Progenitor cell of endocrine pancreas (in vitro differentiated cells): Measurements from ENCODE around the gene HS6ST1. TPM values are rescaled to one million over a fixed set of nuclear protein-coding genes. Genes with fewer than 3 reads are reported as not detected.
A peak's percentile ranks its signal among the peaks of the same experiment; 100 is the strongest.

Source experiments
- DNase-seq: peaks from one replicate; pipeline ENCODE4 v3.0.0; 2021; ENCODE audit warnings: low spot score; ENCODE audit not compliant: unreplicated experiment
- H3K27ac Mint-ChIP-seq: 2 replicates; pipeline ENCODE4 v1.8.0; 2021; ENCODE audit warnings: mild to moderate bottlenecking, moderate library complexity, mixed read lengths
- H3K27me3 Mint-ChIP-seq: 2 replicates; pipeline ENCODE4 v1.8.0; 2021; ENCODE audit warnings: mixed read lengths
- H3K36me3 Mint-ChIP-seq: 2 replicates; pipeline ENCODE4 v1.8.0; 2022; ENCODE audit warnings: mixed read lengths; ENCODE audit not compliant: insufficient read depth
- H3K4me1 Mint-ChIP-seq: 2 replicates; pipeline ENCODE4 v1.8.0; 2021; ENCODE audit warnings: low read depth, mixed read lengths
- H3K4me3 Mint-ChIP-seq: 2 replicates; pipeline ENCODE4 v1.8.0; 2021; ENCODE audit warnings: low read depth, mild to moderate bottlenecking, moderate library complexity, mixed read lengths
- H3K9me3 Mint-ChIP-seq: 2 replicates; pipeline ENCODE4 v1.8.0; 2021; ENCODE audit warnings: low read depth, mixed read lengths
- CTCF ChIP-seq: fragments of 200-600 bp; sonication (generic); IDR thresholded peaks from one replicate; pipeline ENCODE4 v1.5.0; 2021; ENCODE audit warnings: antibody characterized with exemption, mild to moderate bottlenecking; ENCODE audit not compliant: unreplicated experiment
- total RNA-seq: library from RNA; stranded (reverse); gene quantifications from 2 replicates; pipeline ENCODE4 v1.2.1, GENCODE V29; 2021

HS6ST1 gene
- total RNA-seq, 1 donor from 2014 or later = 81.2 TPM

- DNase-seq = no peak
- peaks cover 38% of the 10 kb centered on the region for H3K4me1 Mint-ChIP-seq
These were observed 5.4 kb downstream of the HS6ST1 start for GRCh38 chr2:128313091-128313836.

DNA sequence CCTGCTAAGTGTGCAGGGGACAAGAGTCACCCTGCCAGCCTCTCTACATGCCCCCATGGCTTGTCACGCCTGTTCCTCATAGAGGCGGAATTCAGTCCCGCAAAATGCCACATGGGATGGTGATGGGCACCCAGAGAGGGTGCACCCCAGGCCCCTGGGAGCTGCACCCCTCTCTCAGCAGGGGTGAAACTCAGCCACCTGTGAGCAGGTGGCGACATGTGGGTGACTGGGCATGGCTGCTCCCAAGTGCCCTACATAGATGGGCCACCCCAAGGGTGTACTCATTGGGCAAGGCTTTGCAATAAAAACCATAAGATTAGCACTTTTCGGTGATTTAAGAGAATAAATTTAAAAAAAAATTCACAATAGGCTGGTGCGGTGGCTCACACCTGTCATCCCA lies 6.3 kb downstream of the HS6ST1 start:
- peaks cover 39% of the 10 kb centered on the region for H3K4me1 Mint-ChIP-seq

More at GRCh38 chr2:128313091-128313836, 5.4 kb downstream of the HS6ST1 start:
- H3K27me3 Mint-ChIP-seq = no peaks in the 10 kb centered on the region
- no peak overlapping the region for H3K27ac Mint-ChIP-seq
- no peaks in the 10 kb centered on the region for H3K9me3 Mint-ChIP-seq
- peak overlapping the region; percentile 31 for H3K4me3 Mint-ChIP-seq
- TF ChIP-seq CTCF = peak; percentile 56
- H3K36me3 Mint-ChIP-seq = peaks cover 2% of the 10 kb centered on the region

GRCh38 chr2:128311755-128312341 lies 6.8 kb downstream of the HS6ST1 start:
- Mint-ChIP-seq H3K9me3 (no peaks in the 10 kb centered on the region), H3K4me1 (peaks cover 38% of the 10 kb centered on the region), H3K27ac (no peak overlapping the region), H3K36me3 (peaks cover 2% of the 10 kb centered on the region), H3K4me3 (no peak overlapping the region), H3K27me3 (no peaks in the 10 kb centered on the region)
- no peak for DNase-seq
- TF ChIP-seq CTCF = no peak

More for the DNA sequence above, 6.3 kb downstream of the HS6ST1 start:
- Mint-ChIP-seq H3K4me3 (no peak overlapping the region), H3K36me3 (peaks cover 2% of the 10 kb centered on the region), H3K27ac (no peak overlapping the region), H3K27me3 (no peaks in the 10 kb centered on the region), H3K9me3 (no peaks in the 10 kb centered on the region)
- TF ChIP-seq CTCF = no peak
- no peak for DNase-seq

GRCh38 chr2:128311216-128311754 lies 7.4 kb downstream of the HS6ST1 start:
- TF ChIP-seq CTCF = no peak
- no peaks in the 10 kb centered on the region for H3K9me3 Mint-ChIP-seq
- peaks cover 2% of the 10 kb centered on the region for H3K36me3 Mint-ChIP-seq
- no peak overlapping the region for H3K27ac Mint-ChIP-seq
- H3K27me3 Mint-ChIP-seq = no peaks in the 10 kb centered on the region
- no peak for DNase-seq
- H3K4me3 Mint-ChIP-seq = no peak overlapping the region
- peaks cover 37% of the 10 kb centered on the region for H3K4me1 Mint-ChIP-seq

GRCh38 chr2:128310761-128311160 lies 7.9 kb downstream of the HS6ST1 start:
- peak; percentile 7 for DNase-seq
- H3K27ac Mint-ChIP-seq = no peak overlapping the region
- peaks cover 2% of the 10 kb centered on the region for H3K36me3 Mint-ChIP-seq
- no peaks in the 10 kb centered on the region for H3K27me3 Mint-ChIP-seq
- no peak for TF ChIP-seq CTCF
- H3K4me3 Mint-ChIP-seq = no peak overlapping the region
- H3K4me1 Mint-ChIP-seq = peaks cover 41% of the 10 kb centered on the region
- H3K9me3 Mint-ChIP-seq = no peaks in the 10 kb centered on the region
